HG03103 (cell line): Measurements from ENCODE around the gene COX7C.
"Not testable (repeated sequence)": the region's sequence is repeated elsewhere in the genome, so short reads cannot be mapped to it uniquely, and the experiment has no call there.

Experiments used
- ATAC-seq: cut with Tn5 transposase; IDR thresholded peaks from one replicate; pipeline ENCODE4 v1.9.1; 2021; ENCODE audit warnings: low read depth; ENCODE audit not compliant: unreplicated experiment

COX7C gene

GRCh38 chr5:86617756-86618576 lies at the start of gene COX7C:
TSS of gene COX7C (plus strand) at chr5:86617941. CDS start at chr5:86618056, 115 bp downstream.
- ATAC-seq, result peak; percentile 99

- not testable (repeated sequence) for ATAC-seq
Measured at GRCh38 chr5:86569522-86570426, 48.0 kb upstream of the COX7C start.

- ATAC-seq, result no peak
Measured at GRCh38 chr5:86570427-86571083, 47.2 kb upstream of the COX7C start.

GRCh38 chr5:86571109-86571508 lies 46.6 kb upstream of the COX7C start:
- ATAC-seq, result not testable (repeated sequence)

GRCh38 chr5:86572825-86573517 lies 44.8 kb upstream of the COX7C start:
- no peak for ATAC-seq

- ATAC-seq, result no peak
Measured at GRCh38 chr5:86579502-86579901, 38.2 kb upstream of the COX7C start.

GRCh38 chr5:86596476-86596875 lies 21.3 kb upstream of the COX7C start:
- no peak for ATAC-seq

GRCh38 chr5:86605881-86606280 lies 11.9 kb upstream of the COX7C start:
- no peak for ATAC-seq

- no peak for ATAC-seq
Measured at GRCh38 chr5:86613455-86613854, 4.3 kb upstream of the COX7C start.

GRCh38 chr5:86617309-86617755 lies 409 bp upstream of the COX7C start:
- no peak for ATAC-seq

- ATAC-seq, result no peak
Measured at GRCh38 chr5:86623785-86624483, 6.2 kb downstream of the COX7C start.

- no peak for ATAC-seq
Measured at GRCh38 chr5:86625148-86625547, 7.4 kb downstream of the COX7C start.

GRCh38 chr5:86626149-86626548 lies 8.4 kb downstream of the COX7C start:
- no peak for ATAC-seq

GRCh38 chr5:86631165-86631564 lies 13.4 kb downstream of the COX7C start:
- no peak for ATAC-seq

GRCh38 chr5:86640998-86641397 lies 23.3 kb downstream of the COX7C start:
- no peak for ATAC-seq

- ATAC-seq, result no peak
Measured at GRCh38 chr5:86644843-86645242, 27.1 kb downstream of the COX7C start.

- no peak for ATAC-seq
Measured at GRCh38 chr5:86645885-86646284, 28.1 kb downstream of the COX7C start.

- ATAC-seq, result no peak
Measured at GRCh38 chr5:86646671-86647070, 28.9 kb downstream of the COX7C start.

GRCh38 chr5:86649832-86650505 lies 32.2 kb downstream of the COX7C start:
- ATAC-seq, result no peak
